Upper lobe of left lung (tissue), 6 donors: Measurements from ENCODE around the gene BRWD1. TPM values are rescaled to one million over a fixed set of nuclear protein-coding genes. Genes with fewer than 3 reads are reported as not detected.
"Not testable (repeated sequence)": the region's sequence is repeated elsewhere in the genome, so short reads cannot be mapped to it uniquely, and the experiment has no call there.

Source experiments
- ATAC-seq, 2 donors: fragments of 200-7000 bp; cut with Tn5 transposase; one replicate each; pipeline ENCODE4 v1.9.1; 2022; ENCODE audit warnings: mild to moderate bottlenecking in 2 of 2, moderate library complexity in 2 of 2; ENCODE audit not compliant: low FRiP score in 2 of 2
- DNase-seq, 2 donors: peaks; one replicate each; pipeline ENCODE4 v3.0.0-alpha.2; 2019 to 2020
- H3K27ac ChIP-seq, 4 donors: fragments of 200-600 bp; sonication (generic); one replicate each; pipeline ENCODE4 v1.5.1; 2016 to 2019
- H3K27me3 ChIP-seq, 4 donors: fragments of 200-600 bp; sonication (generic); one replicate each; pipeline ENCODE4 v1.5.1; 2017 to 2019
- H3K36me3 ChIP-seq, 4 donors: fragments of 200-600 bp; sonication (generic); one replicate each; pipeline ENCODE4 v1.5.1; 2016 to 2019
- H3K4me1 ChIP-seq, 4 donors: fragments of 200-600 bp; sonication (generic); one replicate each; pipeline ENCODE4 v1.5.1; 2018 to 2019
- H3K4me3 ChIP-seq, 4 donors: fragments of 200-600 bp; sonication (generic); one replicate each; pipeline ENCODE4 v1.5.1; 2017 to 2019; ENCODE audit warnings: mild to moderate bottlenecking in 2 of 4, moderate library complexity in 1 of 4
- H3K9me3 ChIP-seq, 4 donors: fragments of 200-600 bp; sonication (generic); one replicate each; pipeline ENCODE4 v1.5.1; 2018 to 2019
- EP300 ChIP-seq, 4 donors: sonication (generic); formaldehyde crosslinking; IDR thresholded peaks; one replicate each; pipeline ENCODE4 v1.5.1; 2017; ENCODE audit warnings: antibody characterized with exemption in 4 of 4, control low read depth in 2 of 4
- POLR2A ChIP-seq, 4 donors: fragments of 450-650 bp; IDR thresholded peaks; one replicate each; pipeline ENCODE4 v1.5.1; 2016 to 2017; ENCODE audit warnings: antibody characterized with exemption in 4 of 4, mild to moderate bottlenecking in 2 of 4
- POLR2AphosphoS5 ChIP-seq, 2 donors: sonication (generic); formaldehyde crosslinking; IDR thresholded peaks; one replicate each; pipeline ENCODE4 v1.5.1; 2017; ENCODE audit warnings: antibody characterized with exemption in 2 of 2
- WGBS, 2 donors: methylation state at CpG; one replicate each; pipeline ENCODE4 v1.1.5; 2017 to 2018; 5-methylcytosine and 5-hydroxymethylcytosine counted together
- total RNA-seq, 6 donors: library from RNA; depleted of rRNA in 4 of 6; stranded (reverse); fragments of >200 nt in 4 of 6; gene quantifications; one replicate each; pipeline versions ENCODE4 v1.1.0 to v1.2.1, GENCODE V29; 2016 to 2021
- TF ChIP-seq, protein P1 (sequence below), 6 experiments: fragments of 450-650 bp in 4 of 6; fragments of 200-600 bp in 2 of 6; sonication (generic) in 2 of 6; IDR thresholded peaks; one replicate each; pipeline ENCODE4 v1.5.1; 2016 to 2019; ENCODE audit warnings: antibody characterized with exemption in 6 of 6
- donor health status: DM: no; HTN: no; CAD: no; lungs with moderate emphysema.
- donor health status: DM: no; HTN: yes; CAD: no; lungs with severe emphysema.

Gene BRWD1
- total RNA-seq, 6 donors from 2014 or later = 23.4 to 144 (median 42.0) TPM

- ATAC-seq = no peak
- 97 to 100% methylated on average over 3 of the region's 3 CpGs for WGBS, 2 donors
- no peak overlapping the region for H3K27ac ChIP-seq
- H3K4me3 ChIP-seq = no peak overlapping the region
- DNase-seq = no peak
- no peaks in the 10 kb centered on the region for H3K9me3 ChIP-seq
- peaks cover 0 to 3% (median 0%) of the 10 kb centered on the region in 4 donors for H3K4me1 ChIP-seq
- TF ChIP-seq POLR2A (IDR thresholded peaks at IDR 0.05) = no peak
- TF ChIP-seq EP300 (IDR thresholded peaks at IDR 0.05) = no peak
- no peak for TF ChIP-seq POLR2AphosphoS5 (IDR thresholded peaks at IDR 0.05)
- TF ChIP-seq, protein P1, sequence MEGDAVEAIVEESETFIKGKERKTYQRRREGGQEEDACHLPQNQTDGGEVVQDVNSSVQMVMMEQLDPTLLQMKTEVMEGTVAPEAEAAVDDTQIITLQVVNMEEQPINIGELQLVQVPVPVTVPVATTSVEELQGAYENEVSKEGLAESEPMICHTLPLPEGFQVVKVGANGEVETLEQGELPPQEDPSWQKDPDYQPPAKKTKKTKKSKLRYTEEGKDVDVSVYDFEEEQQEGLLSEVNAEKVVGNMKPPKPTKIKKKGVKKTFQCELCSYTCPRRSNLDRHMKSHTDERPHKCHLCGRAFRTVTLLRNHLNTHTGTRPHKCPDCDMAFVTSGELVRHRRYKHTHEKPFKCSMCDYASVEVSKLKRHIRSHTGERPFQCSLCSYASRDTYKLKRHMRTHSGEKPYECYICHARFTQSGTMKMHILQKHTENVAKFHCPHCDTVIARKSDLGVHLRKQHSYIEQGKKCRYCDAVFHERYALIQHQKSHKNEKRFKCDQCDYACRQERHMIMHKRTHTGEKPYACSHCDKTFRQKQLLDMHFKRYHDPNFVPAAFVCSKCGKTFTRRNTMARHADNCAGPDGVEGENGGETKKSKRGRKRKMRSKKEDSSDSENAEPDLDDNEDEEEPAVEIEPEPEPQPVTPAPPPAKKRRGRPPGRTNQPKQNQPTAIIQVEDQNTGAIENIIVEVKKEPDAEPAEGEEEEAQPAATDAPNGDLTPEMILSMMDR (IDR thresholded peaks at IDR 0.05) = no peak
- peaks cover 6 to 55% (median 21%) of the 10 kb centered on the region in 4 donors for H3K36me3 ChIP-seq
- no peaks in the 10 kb centered on the region for H3K27me3 ChIP-seq
Measured at GRCh38 chr21:39224930-39225329, 88.5 kb downstream of the BRWD1 start.

- no peaks in the 10 kb centered on the region for H3K27me3 ChIP-seq
- ATAC-seq (no peak), DNase-seq (no peak)
- TF ChIP-seq, protein P1 (IDR thresholded peaks at IDR 0.05) = no peak
- no peak for TF ChIP-seq POLR2AphosphoS5 (IDR thresholded peaks at IDR 0.05)
- H3K36me3 ChIP-seq = peaks cover 6 to 62% (median 12%) of the 10 kb centered on the region in 4 donors
- no peak overlapping the region for H3K4me3 ChIP-seq
- no peak overlapping the region for H3K27ac ChIP-seq
- WGBS, 2 donors = 71 to 76% methylated on average over 3 of the region's 3 CpGs
- no peaks in the 10 kb centered on the region for H3K9me3 ChIP-seq
- peaks cover 0 to 3% (median 0%) of the 10 kb centered on the region in 4 donors for H3K4me1 ChIP-seq
Measured at GRCh38 chr21:39221997-39222486, 91.4 kb downstream of the BRWD1 start.

DNA sequence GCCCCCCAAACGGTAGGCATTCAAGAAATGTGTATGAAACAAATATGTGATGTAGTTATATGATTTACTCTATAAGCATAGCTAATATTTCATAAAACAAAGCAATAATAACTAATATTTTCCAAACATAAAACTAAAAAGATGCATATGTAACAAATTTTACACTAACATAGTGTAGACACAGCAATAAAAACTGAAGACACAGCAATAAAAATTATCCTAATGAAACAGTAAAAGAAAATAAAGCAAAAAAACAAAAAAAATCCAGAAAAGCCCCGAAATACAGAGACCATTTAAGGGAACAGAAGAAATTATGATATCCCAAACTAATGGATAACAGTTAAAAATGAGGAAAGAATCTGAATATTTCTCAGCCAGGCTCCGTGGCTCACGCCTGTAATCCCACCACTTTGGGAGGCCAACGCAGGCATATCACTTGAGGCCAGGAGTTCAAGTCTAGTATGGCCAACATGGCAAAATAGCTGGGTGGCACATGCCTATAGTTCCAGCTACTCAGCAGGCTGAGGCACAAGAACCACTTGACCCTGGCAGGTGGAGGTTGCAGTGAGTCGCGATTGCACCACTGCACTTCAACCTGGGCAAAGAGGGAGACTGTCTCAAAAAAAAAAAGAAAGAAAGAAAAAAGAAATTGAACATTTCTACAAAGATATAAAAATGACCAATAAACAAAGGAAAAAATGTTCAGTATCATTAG, 92.0 kb downstream of the BRWD1 start:
- Histone ChIP-seq H3K27me3 (no peaks in the 10 kb centered on the region), H3K36me3 (peaks cover 4 to 62% (median 8%) of the 10 kb centered on the region in 4 donors), H3K4me1 (peaks cover 0 to 3% (median 0%) of the 10 kb centered on the region in 4 donors), H3K9me3 (no peaks in the 10 kb centered on the region), H3K4me3 (no peak overlapping the region), H3K27ac (peak overlapping the region in 1 of 4 donors; percentile 28)
- ATAC-seq (no peak), DNase-seq (peak in 1 of 2 donors; percentile 85)
- WGBS, 2 donors = 79 to 90% methylated on average over 7 of the region's 7 CpGs
- TF ChIP-seq EP300 (IDR thresholded peaks at IDR 0.05) (no peak), POLR2A (IDR thresholded peaks at IDR 0.05) (no peak), POLR2AphosphoS5 (IDR thresholded peaks at IDR 0.05) (no peak)
- TF ChIP-seq, protein P1 (IDR thresholded peaks at IDR 0.05) = no peak

GRCh38 chr21:39220875-39221274, 92.6 kb downstream of the BRWD1 start:
- not testable (repeated sequence) for H3K27ac ChIP-seq, H3K4me1 ChIP-seq, H3K9me3 ChIP-seq, ATAC-seq, H3K4me3 ChIP-seq, H3K27me3 ChIP-seq
- H3K36me3 ChIP-seq = peaks cover 4 to 65% (median 8%) of the 10 kb centered on the region in 4 donors
- 75 to 82% methylated on average over 2 of the region's 2 CpGs for WGBS, 2 donors
- DNase-seq = peak in 1 of 2 donors; percentile 79

DNA sequence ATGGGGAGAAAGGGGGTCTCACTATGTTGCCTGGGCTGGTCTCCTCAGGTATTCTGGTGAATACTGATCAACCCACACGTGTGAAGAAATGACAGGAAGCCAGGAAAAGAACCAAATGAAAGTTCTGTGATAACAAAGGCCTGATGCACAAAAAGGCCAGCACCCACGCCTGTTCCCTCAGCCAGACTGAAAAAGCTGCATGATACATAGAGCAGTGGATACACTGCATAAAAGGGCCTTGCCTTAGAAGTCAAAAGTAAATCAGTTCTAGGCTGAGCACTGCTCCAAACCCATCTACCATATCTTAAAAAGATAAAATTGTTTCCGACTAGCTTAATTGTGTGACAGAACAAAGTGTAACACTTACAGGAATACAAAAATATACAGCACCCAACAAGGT, 93.3 kb downstream of the BRWD1 start:
- no peaks in the 10 kb centered on the region for H3K27me3 ChIP-seq
- H3K36me3 ChIP-seq = peaks cover 4 to 72% (median 8%) of the 10 kb centered on the region in 4 donors
- no peak overlapping the region for H3K27ac ChIP-seq
- TF ChIP-seq, protein P1 (IDR thresholded peaks at IDR 0.05) = no peak
- no peak for TF ChIP-seq POLR2AphosphoS5 (IDR thresholded peaks at IDR 0.05)
- TF ChIP-seq POLR2A (IDR thresholded peaks at IDR 0.05) = no peak
- no peak for TF ChIP-seq EP300 (IDR thresholded peaks at IDR 0.05)
- DNase-seq (no peak), ATAC-seq (no peak)
- H3K9me3 ChIP-seq = no peaks in the 10 kb centered on the region
- no peak overlapping the region for H3K4me3 ChIP-seq
- peaks cover 0 to 3% (median 0%) of the 10 kb centered on the region in 4 donors for H3K4me1 ChIP-seq
- WGBS, 2 donors = 87 to 91% methylated on average over 3 of the region's 3 CpGs
